Measurements from ENCODE around the gene ING2. TPM values are rescaled to one million over a fixed set of nuclear protein-coding genes. Genes with fewer than 3 reads are reported as not detected.
A peak's percentile ranks its signal among the peaks of the same experiment; 100 is the strongest.

ING2 gene
- total RNA-seq, 1 donor from 2014 or later, result 16.5 TPM

DNA sequence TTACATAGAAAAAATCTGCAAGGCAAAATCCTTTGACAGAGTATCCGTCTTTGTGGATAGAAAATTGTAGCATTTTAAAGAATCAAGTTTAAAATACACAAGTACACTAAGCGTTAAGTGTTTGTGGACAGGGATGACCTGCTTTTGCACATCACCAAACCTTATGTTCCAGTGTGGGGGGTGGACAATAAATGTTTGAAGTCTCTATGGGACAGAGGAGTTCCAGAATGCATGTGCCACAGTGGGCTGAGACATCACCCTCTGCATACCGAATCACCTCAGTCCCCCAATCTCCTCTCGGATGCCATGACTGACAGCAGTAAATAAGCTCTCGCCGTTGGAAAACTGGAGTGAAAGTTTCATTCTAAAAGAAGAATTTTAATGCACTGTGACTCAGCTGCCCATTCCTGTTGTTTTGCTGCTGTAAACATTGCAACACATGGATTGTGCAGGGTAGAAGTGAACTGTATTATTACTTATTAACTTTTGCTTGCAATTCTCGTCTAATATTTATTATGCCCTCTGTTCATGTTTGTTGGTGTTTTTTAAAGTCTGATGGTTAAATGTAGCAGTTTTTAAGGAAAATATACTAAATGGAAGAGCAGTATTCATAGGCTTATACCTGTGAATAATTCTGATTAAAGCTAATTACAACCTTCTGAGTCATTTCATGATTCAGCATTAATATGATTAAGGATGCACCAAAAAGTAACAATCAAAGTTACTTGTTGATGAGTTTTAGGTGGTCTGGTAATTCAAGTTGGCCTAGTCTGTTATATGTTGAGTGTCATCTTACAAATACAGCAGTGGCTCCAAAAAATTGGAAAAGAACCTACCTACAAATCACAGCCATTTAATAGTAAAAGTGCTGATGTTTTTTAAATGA lies 36.4 kb upstream of the ING2 start:
- Mint-ChIP-seq H3K36me3 (peaks cover 8% of the 10 kb centered on the region), H3K27me3 (no peaks in the 10 kb centered on the region), H3K27ac (peak overlapping the region; percentile 94), H3K9me3 (peaks cover 4% of the 10 kb centered on the region), H3K4me3 (no peak overlapping the region), H3K4me1 (ENCODE audit: unreplicated experiment) (peaks cover 12% of the 10 kb centered on the region)
- no peak for DNase-seq (ENCODE audit: extremely low spot score, unreplicated experiment)
- TF ChIP-seq, protein P1, sequence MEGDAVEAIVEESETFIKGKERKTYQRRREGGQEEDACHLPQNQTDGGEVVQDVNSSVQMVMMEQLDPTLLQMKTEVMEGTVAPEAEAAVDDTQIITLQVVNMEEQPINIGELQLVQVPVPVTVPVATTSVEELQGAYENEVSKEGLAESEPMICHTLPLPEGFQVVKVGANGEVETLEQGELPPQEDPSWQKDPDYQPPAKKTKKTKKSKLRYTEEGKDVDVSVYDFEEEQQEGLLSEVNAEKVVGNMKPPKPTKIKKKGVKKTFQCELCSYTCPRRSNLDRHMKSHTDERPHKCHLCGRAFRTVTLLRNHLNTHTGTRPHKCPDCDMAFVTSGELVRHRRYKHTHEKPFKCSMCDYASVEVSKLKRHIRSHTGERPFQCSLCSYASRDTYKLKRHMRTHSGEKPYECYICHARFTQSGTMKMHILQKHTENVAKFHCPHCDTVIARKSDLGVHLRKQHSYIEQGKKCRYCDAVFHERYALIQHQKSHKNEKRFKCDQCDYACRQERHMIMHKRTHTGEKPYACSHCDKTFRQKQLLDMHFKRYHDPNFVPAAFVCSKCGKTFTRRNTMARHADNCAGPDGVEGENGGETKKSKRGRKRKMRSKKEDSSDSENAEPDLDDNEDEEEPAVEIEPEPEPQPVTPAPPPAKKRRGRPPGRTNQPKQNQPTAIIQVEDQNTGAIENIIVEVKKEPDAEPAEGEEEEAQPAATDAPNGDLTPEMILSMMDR (conservative IDR thresholded peaks at IDR 0.05), result no peak

DNA sequence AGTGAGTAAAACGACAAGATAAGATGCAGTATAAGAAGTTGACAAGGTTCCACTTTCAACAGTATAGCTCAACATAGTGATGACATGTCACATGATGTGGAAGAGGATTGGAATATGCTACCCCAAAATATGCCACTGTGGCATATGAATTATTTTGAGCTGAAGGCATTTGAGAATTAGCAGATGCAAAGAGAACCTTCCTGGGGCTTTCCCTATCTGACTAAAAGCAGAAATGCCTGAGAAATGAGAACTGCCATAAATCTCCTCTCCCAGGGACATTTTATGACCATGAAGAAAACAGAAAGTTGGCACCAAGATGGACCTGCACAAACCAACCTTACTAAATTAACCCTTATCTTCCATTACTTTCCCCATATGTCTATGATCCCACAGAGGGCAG lies 35.6 kb upstream of the ING2 start:
- Mint-ChIP-seq H3K4me3 (no peak overlapping the region), H3K4me1 (ENCODE audit: unreplicated experiment) (peaks cover 12% of the 10 kb centered on the region), H3K27ac (peak overlapping the region; percentile 94), H3K27me3 (no peaks in the 10 kb centered on the region), H3K9me3 (peaks cover 4% of the 10 kb centered on the region), H3K36me3 (peaks cover 8% of the 10 kb centered on the region)
- TF ChIP-seq, protein P1 (conservative IDR thresholded peaks at IDR 0.05), result no peak
- no peak for DNase-seq (ENCODE audit: extremely low spot score, unreplicated experiment)

DNA sequence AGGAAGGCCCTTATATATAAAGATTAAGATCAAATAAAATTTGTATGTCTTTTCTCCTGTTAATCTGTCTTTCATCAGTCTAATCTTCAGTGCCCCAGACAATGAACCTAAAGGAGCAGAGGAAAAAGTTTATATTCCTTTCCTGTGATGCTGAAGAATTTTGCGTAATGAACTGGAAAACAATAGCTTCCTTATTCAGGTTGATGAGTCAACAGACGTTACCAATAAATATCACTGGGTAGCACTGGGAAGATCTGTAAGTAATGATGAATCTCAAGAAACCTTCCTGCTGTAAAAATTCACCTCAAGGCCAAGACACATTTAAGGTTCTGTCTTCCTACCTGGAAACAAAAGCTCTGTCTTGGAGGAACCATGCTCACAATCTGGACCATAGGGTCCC lies 34.9 kb upstream of the ING2 start:
- TF ChIP-seq, protein P1 (conservative IDR thresholded peaks at IDR 0.05), result no peak
- Mint-ChIP-seq H3K27ac (peak overlapping the region; percentile 94), H3K9me3 (peaks cover 4% of the 10 kb centered on the region), H3K27me3 (no peaks in the 10 kb centered on the region), H3K36me3 (peaks cover 8% of the 10 kb centered on the region), H3K4me3 (no peak overlapping the region), H3K4me1 (ENCODE audit: unreplicated experiment) (peaks cover 12% of the 10 kb centered on the region)
- DNase-seq (ENCODE audit: extremely low spot score, unreplicated experiment), result no peak

DNA sequence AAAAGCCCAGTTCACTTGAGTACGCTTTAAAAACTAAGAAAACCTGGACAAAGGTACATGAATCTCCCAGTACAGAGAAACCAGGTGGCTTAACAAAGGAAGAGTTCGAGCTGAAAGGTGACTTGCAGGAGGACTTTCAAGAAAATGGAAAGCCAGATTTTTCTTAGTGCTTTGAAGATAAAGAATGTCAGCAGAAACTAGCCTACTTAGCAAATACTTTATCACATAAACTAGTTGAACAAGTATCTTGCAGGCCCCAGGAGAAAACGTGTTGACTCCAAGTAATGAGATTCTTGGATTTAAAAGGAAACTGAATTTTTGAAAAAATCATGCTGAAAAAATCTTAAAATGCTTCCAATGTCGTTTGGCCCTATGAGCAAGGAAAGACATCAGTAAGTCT lies 34.0 kb upstream of the ING2 start:
- peak overlapping the region; percentile 59 for H3K4me3 Mint-ChIP-seq
- H3K27ac Mint-ChIP-seq, result peak overlapping the region; percentile 94
- peaks cover 4% of the 10 kb centered on the region for H3K9me3 Mint-ChIP-seq
- TF ChIP-seq, protein P1 (conservative IDR thresholded peaks at IDR 0.05), result no peak
- H3K36me3 Mint-ChIP-seq, result peaks cover 8% of the 10 kb centered on the region
- no peak for DNase-seq (ENCODE audit: extremely low spot score, unreplicated experiment)
- H3K27me3 Mint-ChIP-seq, result no peaks in the 10 kb centered on the region
- H3K4me1 Mint-ChIP-seq (ENCODE audit: unreplicated experiment), result peaks cover 12% of the 10 kb centered on the region

DNA sequence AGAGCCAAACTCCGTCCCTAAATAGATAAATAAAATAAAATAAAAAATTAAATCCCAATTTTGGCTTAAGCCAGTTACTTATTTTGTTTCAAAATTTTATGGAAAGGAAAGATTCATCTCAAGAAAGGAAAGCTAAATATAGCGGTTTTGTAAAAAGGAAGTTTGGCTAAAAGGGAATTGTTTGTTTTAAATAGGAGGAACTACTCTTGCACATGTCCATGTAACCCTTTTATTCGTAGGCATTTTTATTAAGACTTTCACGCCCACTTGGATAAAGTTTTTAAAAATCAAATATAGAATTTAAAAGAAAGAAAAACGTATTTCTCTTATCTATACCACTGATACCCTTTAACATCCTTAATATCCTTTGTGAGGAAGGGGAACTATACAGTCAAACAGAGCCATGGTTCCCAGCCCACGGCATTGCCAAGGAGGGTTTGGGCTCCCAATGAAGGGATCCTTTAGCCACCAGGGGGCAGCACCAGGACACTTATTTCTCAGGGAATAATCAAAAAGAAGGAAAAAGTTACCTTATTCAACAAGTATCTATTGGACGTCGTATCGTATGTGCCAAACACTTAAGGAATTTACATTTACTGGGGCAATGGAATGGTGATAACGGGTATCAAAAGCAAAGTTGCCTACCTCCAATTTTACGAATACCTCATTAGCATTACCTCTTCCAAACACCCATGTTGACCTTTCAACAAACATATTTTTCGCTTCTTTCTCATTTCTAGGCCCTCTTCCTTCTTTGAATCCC lies 32.7 kb upstream of the ING2 start:
- Mint-ChIP-seq H3K4me1 (ENCODE audit: unreplicated experiment) (peaks cover 5% of the 10 kb centered on the region), H3K36me3 (peaks cover 8% of the 10 kb centered on the region), H3K27ac (peak overlapping the region; percentile 20), H3K27me3 (no peaks in the 10 kb centered on the region), H3K9me3 (peaks cover 4% of the 10 kb centered on the region), H3K4me3 (no peak overlapping the region)
- peak; percentile 88 for DNase-seq (ENCODE audit: extremely low spot score, unreplicated experiment)
- TF ChIP-seq, protein P1 (conservative IDR thresholded peaks at IDR 0.05), result peak; percentile 94

Measured in type B pancreatic cell (in vitro differentiated cells).